Inflammatory macrophage (primary cell): ENCODE data around the gene CLOCK.

Source experiments
- DNase-seq, 2 donors: peaks; one replicate each; pipeline ENCODE4 v3.0.0-alpha.2; 2020 to 2022

CLOCK gene

GRCh38 chr4:55410431-55410830 lies 136.3 kb downstream of the CLOCK start:
- no peak for DNase-seq

- DNase-seq = peak; percentile 7 to 27
Measured at GRCh38 chr4:55409468-55410171, 137.1 kb downstream of the CLOCK start.

GRCh38 chr4:55407764-55408163 lies 138.9 kb downstream of the CLOCK start:
- no peak for DNase-seq

GRCh38 chr4:55407119-55407518 lies 139.6 kb downstream of the CLOCK start:
- DNase-seq = no peak

- DNase-seq = no peak
Measured at GRCh38 chr4:55406545-55406944, 140.2 kb downstream of the CLOCK start.

- DNase-seq = no peak
Measured at GRCh38 chr4:55405073-55405472, 141.6 kb downstream of the CLOCK start.

- DNase-seq = no peak
Measured at GRCh38 chr4:55399581-55399980, 147.1 kb downstream of the CLOCK start.

- no peak for DNase-seq
Measured at GRCh38 chr4:55398966-55399365, 147.7 kb downstream of the CLOCK start.

GRCh38 chr4:55398461-55398860 lies 148.2 kb downstream of the CLOCK start:
- DNase-seq = peak in 1 of 2 donors; percentile 8

- DNase-seq = peak; percentile 79 to 93
Measured at GRCh38 chr4:55397520-55398321, 149.0 kb downstream of the CLOCK start.

- no peak for DNase-seq
Measured at GRCh38 chr4:55397126-55397436, 149.6 kb downstream of the CLOCK start.

GRCh38 chr4:55396308-55397125 lies 150.2 kb downstream of the CLOCK start:
- peak; percentile 32 to 39 for DNase-seq

GRCh38 chr4:55395529-55396307 lies 151.0 kb downstream of the CLOCK start, which contains the start of gene TMEM165:
Gene TMEM165, plus strand, starts transcription at chr4:55395957. Its CDS starts 233 bp downstream, at chr4:55396190.
- peak; percentile 91 to 94 for DNase-seq

- DNase-seq = no peak
Measured at GRCh38 chr4:55395218-55395528, 151.5 kb downstream of the CLOCK start.

GRCh38 chr4:55393461-55394320 lies 153.0 kb downstream of the CLOCK start:
- DNase-seq = no peak

GRCh38 chr4:55386840-55387239 lies 159.9 kb downstream of the CLOCK start:
- DNase-seq = no peak

GRCh38 chr4:55386073-55386472 lies 160.6 kb downstream of the CLOCK start:
- DNase-seq = peak; percentile 10

- no peak for DNase-seq
Measured at GRCh38 chr4:55385201-55385649, 161.5 kb downstream of the CLOCK start.

GRCh38 chr4:55382488-55383003 lies 164.2 kb downstream of the CLOCK start:
- no peak for DNase-seq

- DNase-seq = no peak
Measured at GRCh38 chr4:55381502-55381901, 165.2 kb downstream of the CLOCK start.

- DNase-seq = no peak
Measured at GRCh38 chr4:55380576-55380975, 166.1 kb downstream of the CLOCK start.
